ENCODE measurements around the gene PROSER3. TPM values are rescaled to one million over a fixed set of nuclear protein-coding genes. Genes with fewer than 3 reads are reported as not detected.

PROSER3 gene
- polyA plus RNA-seq, 1 donor from 2014 or later: 1.2 TPM

DNA sequence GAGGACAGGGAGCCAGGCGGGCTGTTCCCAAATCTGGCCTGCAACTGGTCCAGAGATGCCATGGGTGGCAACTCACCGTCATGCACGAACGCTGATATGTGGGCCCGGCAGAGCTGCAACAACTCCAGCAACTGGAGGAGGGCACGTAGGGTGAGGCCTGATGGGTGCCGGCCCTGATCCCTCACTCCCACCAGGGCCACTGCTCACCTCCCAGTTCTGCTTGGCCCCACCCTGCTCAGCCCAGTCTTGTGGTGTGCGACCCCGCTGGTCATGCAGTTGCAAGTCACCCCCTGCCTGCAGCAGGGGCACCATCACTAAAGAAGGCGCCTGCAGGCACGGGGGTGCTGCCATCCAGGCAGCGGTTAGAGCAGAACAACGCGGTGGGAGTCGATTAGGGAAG, 34.3 kb downstream of the PROSER3 start:
- H2AFZ ChIP-seq (ENCODE audit: low read depth, low read length): no peak overlapping the region
- H4K20me1 ChIP-seq (ENCODE audit: insufficient read depth): no peaks in the 10 kb centered on the region
- H3K9me3 ChIP-seq (ENCODE audit: low read length): no peaks in the 10 kb centered on the region
- H3K79me2 ChIP-seq (replicated peaks; ENCODE audit: insufficient read depth, low read length): no peaks in the 10 kb centered on the region
- no peaks in the 10 kb centered on the region for H3F3A ChIP-seq (ENCODE audit: insufficient read depth, low read length, poor library complexity, severe bottlenecking)
- no peak overlapping the region for H3K4me2 ChIP-seq (ENCODE audit: low read length)
- H3K27me3 ChIP-seq (ENCODE audit: insufficient read depth, low read depth, low read length): peaks cover 13% of the 10 kb centered on the region
- no peak overlapping the region for H3K4me3 ChIP-seq (ENCODE audit: low read length)
- no peak overlapping the region for H3K9ac ChIP-seq (ENCODE audit: low read length)
- TF ChIP-seq RAD21 (conservative IDR thresholded peaks at IDR 0.05) (no peak), TAF1 (IDR thresholded peaks at IDR 0.05; ENCODE audit: low read depth) (no peak), SMC3 (conservative IDR thresholded peaks at IDR 0.05; ENCODE audit: poor library complexity) (no peak), POLR2AphosphoS5 (IDR thresholded peaks at IDR 0.05) (no peak), EZH2 (IDR thresholded peaks at IDR 0.05; ENCODE audit: borderline replicate concordance, insufficient read depth, low read length, poor library complexity, severe bottlenecking) (no peak), EP300 (conservative IDR thresholded peaks at IDR 0.05; ENCODE audit: poor library complexity, severe bottlenecking) (no peak), MXI1 (conservative IDR thresholded peaks at IDR 0.05; ENCODE audit: poor library complexity, severe bottlenecking) (no peak)
- TF ChIP-seq, protein P1, sequence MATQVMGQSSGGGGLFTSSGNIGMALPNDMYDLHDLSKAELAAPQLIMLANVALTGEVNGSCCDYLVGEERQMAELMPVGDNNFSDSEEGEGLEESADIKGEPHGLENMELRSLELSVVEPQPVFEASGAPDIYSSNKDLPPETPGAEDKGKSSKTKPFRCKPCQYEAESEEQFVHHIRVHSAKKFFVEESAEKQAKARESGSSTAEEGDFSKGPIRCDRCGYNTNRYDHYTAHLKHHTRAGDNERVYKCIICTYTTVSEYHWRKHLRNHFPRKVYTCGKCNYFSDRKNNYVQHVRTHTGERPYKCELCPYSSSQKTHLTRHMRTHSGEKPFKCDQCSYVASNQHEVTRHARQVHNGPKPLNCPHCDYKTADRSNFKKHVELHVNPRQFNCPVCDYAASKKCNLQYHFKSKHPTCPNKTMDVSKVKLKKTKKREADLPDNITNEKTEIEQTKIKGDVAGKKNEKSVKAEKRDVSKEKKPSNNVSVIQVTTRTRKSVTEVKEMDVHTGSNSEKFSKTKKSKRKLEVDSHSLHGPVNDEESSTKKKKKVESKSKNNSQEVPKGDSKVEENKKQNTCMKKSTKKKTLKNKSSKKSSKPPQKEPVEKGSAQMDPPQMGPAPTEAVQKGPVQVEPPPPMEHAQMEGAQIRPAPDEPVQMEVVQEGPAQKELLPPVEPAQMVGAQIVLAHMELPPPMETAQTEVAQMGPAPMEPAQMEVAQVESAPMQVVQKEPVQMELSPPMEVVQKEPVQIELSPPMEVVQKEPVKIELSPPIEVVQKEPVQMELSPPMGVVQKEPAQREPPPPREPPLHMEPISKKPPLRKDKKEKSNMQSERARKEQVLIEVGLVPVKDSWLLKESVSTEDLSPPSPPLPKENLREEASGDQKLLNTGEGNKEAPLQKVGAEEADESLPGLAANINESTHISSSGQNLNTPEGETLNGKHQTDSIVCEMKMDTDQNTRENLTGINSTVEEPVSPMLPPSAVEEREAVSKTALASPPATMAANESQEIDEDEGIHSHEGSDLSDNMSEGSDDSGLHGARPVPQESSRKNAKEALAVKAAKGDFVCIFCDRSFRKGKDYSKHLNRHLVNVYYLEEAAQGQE (IDR thresholded peaks at IDR 0.05; ENCODE audit: borderline replicate concordance): no peak
- TF ChIP-seq, protein P2, sequence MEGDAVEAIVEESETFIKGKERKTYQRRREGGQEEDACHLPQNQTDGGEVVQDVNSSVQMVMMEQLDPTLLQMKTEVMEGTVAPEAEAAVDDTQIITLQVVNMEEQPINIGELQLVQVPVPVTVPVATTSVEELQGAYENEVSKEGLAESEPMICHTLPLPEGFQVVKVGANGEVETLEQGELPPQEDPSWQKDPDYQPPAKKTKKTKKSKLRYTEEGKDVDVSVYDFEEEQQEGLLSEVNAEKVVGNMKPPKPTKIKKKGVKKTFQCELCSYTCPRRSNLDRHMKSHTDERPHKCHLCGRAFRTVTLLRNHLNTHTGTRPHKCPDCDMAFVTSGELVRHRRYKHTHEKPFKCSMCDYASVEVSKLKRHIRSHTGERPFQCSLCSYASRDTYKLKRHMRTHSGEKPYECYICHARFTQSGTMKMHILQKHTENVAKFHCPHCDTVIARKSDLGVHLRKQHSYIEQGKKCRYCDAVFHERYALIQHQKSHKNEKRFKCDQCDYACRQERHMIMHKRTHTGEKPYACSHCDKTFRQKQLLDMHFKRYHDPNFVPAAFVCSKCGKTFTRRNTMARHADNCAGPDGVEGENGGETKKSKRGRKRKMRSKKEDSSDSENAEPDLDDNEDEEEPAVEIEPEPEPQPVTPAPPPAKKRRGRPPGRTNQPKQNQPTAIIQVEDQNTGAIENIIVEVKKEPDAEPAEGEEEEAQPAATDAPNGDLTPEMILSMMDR (IDR thresholded peaks at IDR 0.05; ENCODE audit: poor library complexity, severe bottlenecking): no peak
- no peaks in the 10 kb centered on the region for H3K9me2 ChIP-seq (ENCODE audit: insufficient read depth, low read length)
- H3K36me3 ChIP-seq (ENCODE audit: insufficient read depth, low read length): no peaks in the 10 kb centered on the region
- H3K27ac ChIP-seq (ENCODE audit: low read length): no peak overlapping the region

DNA sequence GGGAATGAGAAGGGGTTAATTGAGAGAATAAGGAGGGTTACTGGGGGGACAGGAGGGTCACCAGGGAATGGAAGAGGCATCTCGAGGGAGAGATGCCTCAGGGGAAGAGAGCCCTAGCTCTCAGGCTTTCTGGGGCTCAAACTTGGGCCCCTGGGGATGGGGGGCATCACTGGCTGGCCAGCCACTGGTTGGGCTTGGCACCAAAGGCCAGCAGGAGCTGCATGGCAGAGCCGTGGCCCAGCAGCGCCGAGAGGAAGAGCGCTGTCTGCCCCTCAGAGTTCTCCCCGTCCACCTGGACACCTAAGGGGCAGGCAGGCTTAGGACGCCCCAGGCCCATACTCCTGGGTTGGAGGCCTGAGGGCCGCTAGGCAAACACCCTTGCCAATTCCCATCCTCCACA, 34.9 kb downstream of the PROSER3 start:
- peaks cover 19% of the 10 kb centered on the region for H3K27me3 ChIP-seq (ENCODE audit: insufficient read depth, low read depth, low read length)
- no peaks in the 10 kb centered on the region for H3K36me3 ChIP-seq (ENCODE audit: insufficient read depth, low read length)
- no peak overlapping the region for H3K9ac ChIP-seq (ENCODE audit: low read length)
- no peaks in the 10 kb centered on the region for H3F3A ChIP-seq (ENCODE audit: insufficient read depth, low read length, poor library complexity, severe bottlenecking)
- H3K27ac ChIP-seq (ENCODE audit: low read length): no peak overlapping the region
- no peak overlapping the region for H3K4me3 ChIP-seq (ENCODE audit: low read length)
- H3K9me2 ChIP-seq (ENCODE audit: insufficient read depth, low read length): no peaks in the 10 kb centered on the region
- TF ChIP-seq EZH2 (IDR thresholded peaks at IDR 0.05; ENCODE audit: borderline replicate concordance, insufficient read depth, low read length, poor library complexity, severe bottlenecking): no peak
- no peak for TF ChIP-seq SMC3 (conservative IDR thresholded peaks at IDR 0.05; ENCODE audit: poor library complexity)
- TF ChIP-seq, protein P2 (IDR thresholded peaks at IDR 0.05; ENCODE audit: poor library complexity, severe bottlenecking): no peak
- TF ChIP-seq MXI1 (conservative IDR thresholded peaks at IDR 0.05; ENCODE audit: poor library complexity, severe bottlenecking): no peak
- no peak for TF ChIP-seq TAF1 (IDR thresholded peaks at IDR 0.05; ENCODE audit: low read depth)
- TF ChIP-seq POLR2AphosphoS5 (IDR thresholded peaks at IDR 0.05): no peak
- no peak for TF ChIP-seq RAD21 (conservative IDR thresholded peaks at IDR 0.05)
- TF ChIP-seq EP300 (conservative IDR thresholded peaks at IDR 0.05; ENCODE audit: poor library complexity, severe bottlenecking): no peak
- TF ChIP-seq, protein P1 (IDR thresholded peaks at IDR 0.05; ENCODE audit: borderline replicate concordance): no peak
- H4K20me1 ChIP-seq (ENCODE audit: insufficient read depth): no peaks in the 10 kb centered on the region
- no peak overlapping the region for H2AFZ ChIP-seq (ENCODE audit: low read depth, low read length)
- H3K9me3 ChIP-seq (ENCODE audit: low read length): no peaks in the 10 kb centered on the region
- H3K79me2 ChIP-seq (replicated peaks; ENCODE audit: insufficient read depth, low read length): no peaks in the 10 kb centered on the region
- H3K4me2 ChIP-seq (ENCODE audit: low read length): no peak overlapping the region
